ENCODE data around the gene CYP24A1. TPM values are rescaled to one million over a fixed set of nuclear protein-coding genes. Genes with fewer than 3 reads are reported as not detected.
A peak's percentile ranks its signal among the peaks of the same experiment; 100 is the strongest.

Gene CYP24A1
- polyA plus RNA-seq, 1 of the 3 experiments (the other 2 are of a cell fraction): 8.8 TPM

DNA sequence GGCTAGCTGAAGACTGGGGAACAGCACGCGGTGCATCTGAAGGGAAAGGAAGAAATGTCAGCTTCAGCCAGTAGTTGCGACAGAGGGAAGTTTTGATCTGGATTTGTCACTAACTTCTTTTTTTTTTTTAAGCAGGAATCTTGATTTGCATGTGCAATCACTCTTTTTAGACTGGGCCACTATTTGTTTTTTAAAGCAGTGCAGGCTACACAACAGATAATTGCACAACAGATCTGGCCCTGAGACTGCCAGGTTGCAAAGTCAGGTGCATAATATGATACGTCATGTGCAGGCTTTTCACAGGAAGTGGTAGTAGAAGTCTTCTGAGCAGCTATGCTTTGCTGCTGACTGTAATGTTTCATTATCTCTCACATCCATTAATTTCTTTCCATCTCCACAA is 47.6 kb upstream of the CYP24A1 start:
- POLR2A ChIA-PET: no interaction called here
- no peak overlapping the region for H3K4me2 ChIP-seq
- H2AFZ ChIP-seq (ENCODE audit: low read depth): no peak overlapping the region
- H3K36me3 ChIP-seq (replicated peaks in 1 of 2; ENCODE audit: control insufficient read depth in 1 of 2, insufficient read depth in 2 of 2, low read length in 1 of 2): peaks cover 13 to 25% of the 10 kb centered on the region in 2 experiments
- H3K4me3 ChIP-seq (ENCODE audit: low read depth in 2 of 2, low read length in 1 of 2): no peak overlapping the region
- H3F3A ChIP-seq (replicated peaks; ENCODE audit: insufficient read depth): peaks cover 26% of the 10 kb centered on the region
- no peaks in the 10 kb centered on the region for H4K20me1 ChIP-seq (ENCODE audit: insufficient read depth)
- peaks cover 9% of the 10 kb centered on the region for H3K79me2 ChIP-seq (ENCODE audit: insufficient read depth)
- no peaks in the 10 kb centered on the region for H3K9me3 ChIP-seq
- H3K27me3 ChIP-seq (ENCODE audit: insufficient read depth): no peaks in the 10 kb centered on the region
- TF ChIP-seq RFX5 (IDR thresholded peaks at IDR 0.05; ENCODE audit: low read length) (no peak), USF2 (IDR thresholded peaks at IDR 0.05; ENCODE audit: borderline replicate concordance, low read depth, low read length) (no peak)
- DNase-seq: no peak
- WGBS (ENCODE audit: low lambda C conversion rate): 95% methylated on average over 4 of the region's 4 CpGs
- no peaks in the 10 kb centered on the region for H3K9me2 ChIP-seq
- peaks cover 6 to 19% of the 10 kb centered on the region in 2 experiments; a peak in 3 of 4 replicates for H3K4me1 ChIP-seq (ENCODE audit: control insufficient read depth in 1 of 2, insufficient read depth in 2 of 2, low read depth in 1 of 2, low read length in 1 of 2)
- H3K9ac ChIP-seq: no peak overlapping the region
- CTCF ChIA-PET: interaction anchor here (0.6 to 1.9 kb wide), 4 partner anchors 13 to 416 kb away, joined by 3 to 6 read pairs (median 3); partner anchors contain the start of gene PFDN4
- no peak overlapping the region for H3K27ac ChIP-seq (ENCODE audit: low read depth in 2 of 2, low read length in 1 of 2)

DNA sequence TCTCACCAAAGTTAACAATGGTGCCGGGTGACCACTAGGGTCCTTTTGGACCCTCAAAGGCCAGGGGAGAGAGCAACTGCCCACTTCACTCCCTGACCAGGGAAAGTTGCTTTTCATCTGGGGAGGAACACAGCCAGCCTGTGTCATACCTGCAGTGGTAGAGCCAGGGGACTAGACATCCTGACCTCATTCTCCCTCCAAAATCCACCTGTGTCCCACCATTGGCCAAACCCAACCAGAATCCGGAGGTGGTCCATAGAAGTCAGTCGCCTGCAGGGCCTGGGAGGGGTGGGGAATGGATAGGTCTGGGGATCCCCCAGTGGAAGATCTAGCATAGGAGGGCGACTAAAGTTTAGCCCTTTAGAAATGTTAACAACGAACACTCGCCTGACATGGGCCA is 46.9 kb upstream of the CYP24A1 start:
- TF ChIP-seq, protein P1, sequence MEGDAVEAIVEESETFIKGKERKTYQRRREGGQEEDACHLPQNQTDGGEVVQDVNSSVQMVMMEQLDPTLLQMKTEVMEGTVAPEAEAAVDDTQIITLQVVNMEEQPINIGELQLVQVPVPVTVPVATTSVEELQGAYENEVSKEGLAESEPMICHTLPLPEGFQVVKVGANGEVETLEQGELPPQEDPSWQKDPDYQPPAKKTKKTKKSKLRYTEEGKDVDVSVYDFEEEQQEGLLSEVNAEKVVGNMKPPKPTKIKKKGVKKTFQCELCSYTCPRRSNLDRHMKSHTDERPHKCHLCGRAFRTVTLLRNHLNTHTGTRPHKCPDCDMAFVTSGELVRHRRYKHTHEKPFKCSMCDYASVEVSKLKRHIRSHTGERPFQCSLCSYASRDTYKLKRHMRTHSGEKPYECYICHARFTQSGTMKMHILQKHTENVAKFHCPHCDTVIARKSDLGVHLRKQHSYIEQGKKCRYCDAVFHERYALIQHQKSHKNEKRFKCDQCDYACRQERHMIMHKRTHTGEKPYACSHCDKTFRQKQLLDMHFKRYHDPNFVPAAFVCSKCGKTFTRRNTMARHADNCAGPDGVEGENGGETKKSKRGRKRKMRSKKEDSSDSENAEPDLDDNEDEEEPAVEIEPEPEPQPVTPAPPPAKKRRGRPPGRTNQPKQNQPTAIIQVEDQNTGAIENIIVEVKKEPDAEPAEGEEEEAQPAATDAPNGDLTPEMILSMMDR (IDR thresholded peaks at IDR 0.05): 0 out of 2 replicates have a peak, but pooled peaks have one; percentile 12
- no peak for TF ChIP-seq MEF2A (IDR thresholded peaks at IDR 0.05; ENCODE audit: borderline replicate concordance, low read depth)
- ChIA-PET POLR2A (no interaction called here), CTCF (interaction anchor here (0.6 to 3.7 kb wide), 6 partner anchors 10 to 428 kb away, joined by 3 to 24 read pairs (median 12); partner anchors contain the start of gene PFDN4)

DNA sequence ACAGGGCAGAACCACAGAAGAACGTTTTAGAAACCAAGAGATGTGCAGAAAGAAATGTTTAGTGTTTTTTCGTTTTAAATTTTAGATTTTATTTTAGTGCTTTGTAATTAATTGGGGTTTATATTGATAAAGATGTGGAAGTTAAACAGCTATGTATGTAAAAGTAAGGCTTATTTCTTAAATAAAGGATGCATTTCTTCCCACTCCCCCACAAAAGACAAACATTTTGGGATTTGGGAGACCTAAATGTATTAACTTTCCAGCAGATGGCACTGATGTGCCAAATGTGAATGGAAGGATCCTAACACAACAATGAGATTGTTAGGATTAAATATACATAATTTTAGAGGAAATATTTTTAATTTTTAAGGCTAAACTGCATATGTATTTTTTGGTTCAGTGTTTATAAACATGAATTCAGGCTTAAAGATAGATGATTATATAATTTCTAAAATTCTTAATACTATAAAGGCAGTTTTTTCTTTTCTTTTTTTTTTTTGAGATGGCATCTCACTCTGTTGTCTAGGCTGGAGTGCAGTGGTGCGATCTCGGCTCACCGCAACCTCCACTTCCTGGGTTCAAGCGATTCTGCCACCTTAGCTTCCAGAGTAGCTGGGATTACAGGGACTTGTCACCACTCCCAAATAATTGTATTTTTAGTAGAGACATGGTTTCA is 46.1 kb upstream of the CYP24A1 start:
- Histone ChIP-seq H3K27ac (ENCODE audit: low read depth in 2 of 2, low read length in 1 of 2) (peak overlapping the region in 1 of 2 experiments; percentile 32; a peak in 1 of 4 replicates), H3K27me3 (ENCODE audit: insufficient read depth) (no peaks in the 10 kb centered on the region), H3K9me3 (no peaks in the 10 kb centered on the region), H3K9ac (no peak overlapping the region), H2AFZ (ENCODE audit: low read depth) (no peak overlapping the region), H3F3A (replicated peaks; ENCODE audit: insufficient read depth) (peaks cover 24% of the 10 kb centered on the region), H3K79me2 (ENCODE audit: insufficient read depth) (peaks cover 15% of the 10 kb centered on the region), H4K20me1 (ENCODE audit: insufficient read depth) (0 out of 2 replicates have a peak, but pooled peaks cover 4% of the 10 kb centered on the region), H3K36me3 (replicated peaks in 1 of 2; ENCODE audit: control insufficient read depth in 1 of 2, insufficient read depth in 2 of 2, low read length in 1 of 2) (peaks cover 27 to 37% of the 10 kb centered on the region in 2 experiments), H3K4me1 (ENCODE audit: control insufficient read depth in 1 of 2, insufficient read depth in 2 of 2, low read depth in 1 of 2, low read length in 1 of 2) (peaks cover 6 to 19% of the 10 kb centered on the region in 2 experiments; a peak in 3 of 4 replicates), H3K4me2 (no peak overlapping the region), H3K9me2 (no peaks in the 10 kb centered on the region), H3K4me3 (ENCODE audit: low read depth in 2 of 2, low read length in 1 of 2) (no peak overlapping the region; a peak in 1 of 4 replicates)
- POLR2A ChIA-PET: no interaction called here
- peak; percentile 53 for DNase-seq
- 78% methylated on average over 6 of the region's 6 CpGs for WGBS (ENCODE audit: low lambda C conversion rate)
- CTCF ChIA-PET: interaction anchor here (0.6 to 3.7 kb wide), 13 partner anchors 9 to 541 kb away, joined by 3 to 24 read pairs (median 3); partner anchors contain the start of gene PFDN4
- no peak for TF ChIP-seq IRF3 (IDR thresholded peaks at IDR 0.05; ENCODE audit: low read depth, low read length)
- TF ChIP-seq SMC3 (IDR thresholded peaks at IDR 0.05; ENCODE audit: low read depth, low read length): peak; percentile 59
- TF ChIP-seq, protein P1 (IDR thresholded peaks at IDR 0.05): peak; percentile 83
- peak; percentile 75 for TF ChIP-seq RAD21 (IDR thresholded peaks at IDR 0.05; ENCODE audit: low read length)
- no peak for TF ChIP-seq FOXJ3 (CRISPR knock-in tag; IDR thresholded peaks at IDR 0.05)

More for the DNA sequence above, 46.9 kb upstream of the CYP24A1 start:
- Histone ChIP-seq H2AFZ (ENCODE audit: low read depth) (no peak overlapping the region), H3K79me2 (ENCODE audit: insufficient read depth) (peaks cover 9% of the 10 kb centered on the region), H3K36me3 (replicated peaks in 1 of 2; ENCODE audit: control insufficient read depth in 1 of 2, insufficient read depth in 2 of 2, low read length in 1 of 2) (peaks cover 19 to 29% of the 10 kb centered on the region in 2 experiments), H3K27ac (ENCODE audit: low read depth in 2 of 2, low read length in 1 of 2) (no peak overlapping the region), H3K4me2 (no peak overlapping the region), H3K4me1 (ENCODE audit: control insufficient read depth in 1 of 2, insufficient read depth in 2 of 2, low read depth in 1 of 2, low read length in 1 of 2) (peaks cover 6 to 19% of the 10 kb centered on the region in 2 experiments; a peak in 3 of 4 replicates), H3F3A (replicated peaks; ENCODE audit: insufficient read depth) (peaks cover 26% of the 10 kb centered on the region), H3K4me3 (ENCODE audit: low read depth in 2 of 2, low read length in 1 of 2) (no peak overlapping the region), H3K9me2 (no peaks in the 10 kb centered on the region), H3K27me3 (ENCODE audit: insufficient read depth) (no peaks in the 10 kb centered on the region), H4K20me1 (ENCODE audit: insufficient read depth) (no peaks in the 10 kb centered on the region), H3K9me3 (no peaks in the 10 kb centered on the region), H3K9ac (no peak overlapping the region)
- DNase-seq: no peak
- 96% methylated on average over 5 of the region's 6 CpGs for WGBS (ENCODE audit: low lambda C conversion rate)

Data from SK-N-SH (cell line).